Anterior cingulate cortex (tissue), 58 donors: Measurements from ENCODE around the gene EFEMP2.

Experiments
- DNase-seq, 58 donors: peaks; one replicate each; lab custom pipeline; 2025; lab: John Stamatoyannopoulos, UW

EFEMP2 gene

GRCh38 chr11:65872586-65873317 is at the start of gene EFEMP2:
EFEMP2 (minus strand) TSS chr11:65872800; CDS start chr11:65872354, 446 bp downstream.
- peak in 2 of 58 donors; percentile 21 to 32 for DNase-seq

- no peak for DNase-seq
Observed at GRCh38 chr11:65921876-65922275, 49.3 kb upstream of the EFEMP2 start.

- DNase-seq = no peak
Observed at GRCh38 chr11:65921033-65921555, 48.5 kb upstream of the EFEMP2 start.

- DNase-seq = no peak
Observed at GRCh38 chr11:65920372-65920802, 47.8 kb upstream of the EFEMP2 start.

- DNase-seq = peak in 20 of 58 donors; percentile 18 to 71 (median 48)
Observed at GRCh38 chr11:65919573-65920371, 47.2 kb upstream of the EFEMP2 start.

GRCh38 chr11:65919141-65919572 is 46.6 kb upstream of the EFEMP2 start, which contains the start of gene DRAP1:
DRAP1 (plus strand) TSS chr11:65919426; CDS start chr11:65919502, 76 bp downstream.
- DNase-seq = peak; percentile 68 to 100 (median 99)

GRCh38 chr11:65918211-65919140 is 45.9 kb upstream of the EFEMP2 start, which contains the start of gene C11orf68:
C11orf68 (minus strand) TSS chr11:65919062; CDS start chr11:65919031, 31 bp downstream.
- peak in 1 of 58 donors; percentile 66 for DNase-seq

DNA sequence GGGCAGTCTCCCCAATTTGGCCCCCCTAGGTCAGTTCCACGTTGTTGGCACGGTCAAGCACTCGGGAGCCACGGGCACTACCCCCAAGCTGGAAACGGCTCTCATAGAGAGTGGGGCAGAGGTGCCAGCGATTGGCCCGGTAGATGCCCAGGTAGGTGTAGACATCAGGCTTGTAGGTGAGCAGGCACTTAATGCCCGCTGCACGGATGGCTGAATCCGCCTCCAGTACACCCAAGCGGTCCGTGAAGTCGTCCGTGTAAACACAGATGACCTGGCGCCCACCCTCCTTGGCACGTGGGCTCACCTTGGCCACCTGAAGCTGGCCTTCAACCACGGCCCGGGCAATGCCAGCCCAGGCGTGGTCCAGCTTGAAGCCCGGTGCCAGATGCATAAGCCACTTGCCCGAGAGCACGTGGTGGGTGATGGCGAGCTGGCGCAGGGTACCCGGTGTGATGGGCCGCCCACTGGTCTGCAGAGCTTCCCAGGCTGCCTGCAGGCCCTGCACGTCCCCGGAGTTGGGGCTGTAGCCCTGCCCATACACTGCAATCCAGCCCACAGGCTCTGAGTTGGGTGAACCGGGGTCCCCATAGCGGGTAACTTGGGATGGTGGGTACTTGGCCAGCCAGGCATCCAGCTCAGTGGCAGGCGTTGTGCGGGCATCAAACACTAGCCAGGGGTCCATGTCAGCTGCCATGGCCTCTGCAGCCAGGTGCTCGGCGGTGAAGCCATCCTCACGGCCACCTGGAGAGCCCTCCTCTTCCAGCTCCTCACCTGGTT is 45.0 kb upstream of the EFEMP2 start:
- no peak for DNase-seq

- DNase-seq = no peak
Observed at GRCh38 chr11:65917077-65917433, 44.5 kb upstream of the EFEMP2 start.

DNA sequence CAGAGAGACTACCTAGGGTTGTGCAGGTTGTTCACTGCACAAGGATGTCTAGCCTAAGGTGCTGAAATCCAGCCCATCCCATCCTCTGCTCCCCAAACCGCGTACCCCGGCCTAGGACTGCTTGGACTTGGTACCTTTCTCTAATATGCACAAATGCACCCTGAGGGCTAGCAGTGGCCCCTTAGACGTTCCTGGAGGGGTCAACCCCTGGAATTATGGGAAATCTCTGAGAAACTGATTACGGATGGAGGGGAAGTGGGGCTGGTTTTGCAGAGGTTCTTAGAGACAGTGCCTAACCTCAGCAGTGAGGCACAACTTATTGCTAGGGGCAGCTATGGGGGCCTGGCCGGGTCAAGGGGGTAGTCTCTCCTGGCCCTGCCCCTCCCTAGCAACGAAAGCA is 43.8 kb upstream of the EFEMP2 start:
- no peak for DNase-seq

GRCh38 chr11:65915821-65916251 is 43.2 kb upstream of the EFEMP2 start:
- DNase-seq = peak in 17 of 58 donors; percentile 8 to 76 (median 40)

- DNase-seq = peak in 1 of 58 donors; percentile 31
Observed at GRCh38 chr11:65915101-65915820, 42.7 kb upstream of the EFEMP2 start.

GRCh38 chr11:65912845-65913244 is 40.2 kb upstream of the EFEMP2 start:
- no peak for DNase-seq

GRCh38 chr11:65911682-65912568 is 39.3 kb upstream of the EFEMP2 start:
- DNase-seq = no peak

- no peak for DNase-seq
Observed at GRCh38 chr11:65907878-65908277, 35.3 kb upstream of the EFEMP2 start.

DNA sequence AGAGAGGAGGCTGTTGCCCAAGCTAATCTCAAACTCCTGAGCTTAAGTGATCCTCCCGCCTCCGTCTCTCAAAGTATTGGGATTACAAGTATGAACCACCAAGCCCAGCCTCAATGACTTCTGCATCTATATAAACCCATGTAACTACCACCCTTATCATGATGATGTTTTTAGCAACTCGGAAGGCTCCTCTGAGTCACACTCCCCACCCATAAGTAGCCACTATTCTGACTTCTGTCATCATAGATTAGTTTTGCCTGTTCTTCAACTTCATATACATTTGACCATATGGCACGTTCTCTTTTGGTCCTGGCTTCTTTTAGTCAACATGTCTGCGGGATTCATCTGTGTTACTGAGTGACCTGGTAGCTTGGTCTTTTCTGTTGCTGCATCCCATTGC is 34.0 kb upstream of the EFEMP2 start:
- no peak for DNase-seq

DNA sequence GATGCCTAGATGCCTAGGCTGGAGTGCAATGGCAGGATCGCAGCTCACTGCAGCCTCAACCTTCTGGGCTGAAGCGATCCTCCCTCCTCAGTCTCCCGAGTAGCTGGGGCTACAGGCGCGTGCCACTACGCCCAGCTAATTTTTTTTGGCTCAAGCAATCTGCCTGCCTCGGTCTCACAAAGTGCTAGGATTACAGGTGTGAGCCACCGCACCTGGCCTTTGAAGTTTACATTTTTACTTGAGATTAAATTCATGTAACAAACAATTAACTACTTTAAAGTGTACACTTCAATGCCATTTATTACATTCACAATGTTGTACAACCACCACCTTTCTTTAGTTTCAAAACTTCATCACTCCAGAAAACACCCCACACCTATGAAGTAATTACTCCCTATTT is 31.1 kb upstream of the EFEMP2 start:
- no peak for DNase-seq
